HG03139 (cell line): ENCODE data around the gene SPRN.
"Not testable (repeated sequence)": the region's sequence is repeated elsewhere in the genome, so short reads cannot be mapped to it uniquely, and the experiment has no call there.

Source experiments
- ATAC-seq: cut with Tn5 transposase; IDR thresholded peaks from one replicate; pipeline ENCODE4 v1.9.1; 2021; ENCODE audit not compliant: unreplicated experiment

Gene SPRN

DNA sequence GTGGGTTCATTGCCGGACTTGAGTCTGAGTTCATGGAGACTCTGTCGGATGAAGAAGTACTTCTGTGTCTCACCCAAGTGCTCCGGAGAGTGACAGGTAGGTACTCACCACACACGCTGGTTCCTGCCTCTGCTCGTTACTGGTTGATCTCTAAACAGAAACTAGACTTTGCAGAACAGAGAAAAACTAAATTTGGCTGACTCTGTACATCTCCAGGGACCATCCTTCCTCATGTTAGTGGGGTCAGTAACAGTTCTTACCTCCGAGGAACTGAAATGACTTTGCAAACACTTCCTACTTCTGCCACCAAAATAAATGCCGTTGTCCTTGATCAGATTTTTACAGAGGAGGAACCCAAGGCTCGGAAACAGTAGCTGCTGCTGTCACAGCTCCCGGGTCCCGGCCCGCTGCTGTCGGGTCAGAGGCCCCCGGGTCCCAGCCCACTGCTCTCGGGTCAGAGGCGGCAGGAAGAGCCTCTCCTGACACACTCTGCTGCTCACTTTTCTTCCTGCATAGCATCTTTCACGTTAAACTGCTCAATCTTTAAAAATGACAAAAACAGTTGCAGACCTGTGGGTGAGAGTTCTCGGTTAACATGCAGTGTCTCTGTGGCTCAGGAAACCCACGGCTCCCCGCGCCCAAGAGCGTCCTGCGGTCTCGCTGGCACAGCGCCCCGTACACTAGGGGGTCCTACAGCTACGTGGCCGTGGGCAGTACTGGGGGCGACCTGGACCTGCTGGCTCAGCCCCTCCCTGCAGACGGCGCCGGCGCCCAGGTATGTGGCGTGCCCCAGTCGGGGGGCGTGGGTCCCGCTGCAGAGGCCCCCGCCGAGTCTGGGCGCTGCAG is 35.2 kb downstream of the SPRN start:
- peak; percentile 74 for ATAC-seq

GRCh38 chr10:133388236-133388972 is 36.0 kb downstream of the SPRN start:
- no peak for ATAC-seq

GRCh38 chr10:133386951-133387350 is 37.5 kb downstream of the SPRN start:
- not testable (repeated sequence) for ATAC-seq

GRCh38 chr10:133385214-133385613 is 39.2 kb downstream of the SPRN start:
- no peak for ATAC-seq

DNA sequence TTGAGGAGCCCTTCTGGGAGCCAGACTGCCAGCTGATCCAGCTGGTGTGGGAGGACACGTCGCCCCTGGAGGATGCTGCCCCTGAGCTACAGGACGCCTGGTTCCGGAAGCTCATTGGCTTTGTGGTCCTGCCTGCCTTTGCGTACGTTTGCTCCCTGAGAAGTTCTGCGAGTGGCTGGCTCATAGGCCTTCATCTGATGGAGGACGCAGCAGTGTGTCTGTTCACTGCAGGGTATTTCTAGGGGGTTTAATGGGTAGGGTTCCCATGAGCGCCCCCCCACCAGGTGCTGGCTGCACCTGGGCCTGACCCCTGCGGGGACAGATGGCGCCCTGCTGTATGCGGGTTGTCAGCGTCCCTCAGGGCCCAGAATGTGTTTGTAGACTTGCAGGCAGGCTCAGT is 40.4 kb downstream of the SPRN start:
- ATAC-seq: no peak

- ATAC-seq: no peak
These were observed 40.9 kb downstream of the SPRN start for GRCh38 chr10:133383551-133383950.

- no peak for ATAC-seq
These were observed 43.4 kb downstream of the SPRN start for GRCh38 chr10:133381036-133381435.

DNA sequence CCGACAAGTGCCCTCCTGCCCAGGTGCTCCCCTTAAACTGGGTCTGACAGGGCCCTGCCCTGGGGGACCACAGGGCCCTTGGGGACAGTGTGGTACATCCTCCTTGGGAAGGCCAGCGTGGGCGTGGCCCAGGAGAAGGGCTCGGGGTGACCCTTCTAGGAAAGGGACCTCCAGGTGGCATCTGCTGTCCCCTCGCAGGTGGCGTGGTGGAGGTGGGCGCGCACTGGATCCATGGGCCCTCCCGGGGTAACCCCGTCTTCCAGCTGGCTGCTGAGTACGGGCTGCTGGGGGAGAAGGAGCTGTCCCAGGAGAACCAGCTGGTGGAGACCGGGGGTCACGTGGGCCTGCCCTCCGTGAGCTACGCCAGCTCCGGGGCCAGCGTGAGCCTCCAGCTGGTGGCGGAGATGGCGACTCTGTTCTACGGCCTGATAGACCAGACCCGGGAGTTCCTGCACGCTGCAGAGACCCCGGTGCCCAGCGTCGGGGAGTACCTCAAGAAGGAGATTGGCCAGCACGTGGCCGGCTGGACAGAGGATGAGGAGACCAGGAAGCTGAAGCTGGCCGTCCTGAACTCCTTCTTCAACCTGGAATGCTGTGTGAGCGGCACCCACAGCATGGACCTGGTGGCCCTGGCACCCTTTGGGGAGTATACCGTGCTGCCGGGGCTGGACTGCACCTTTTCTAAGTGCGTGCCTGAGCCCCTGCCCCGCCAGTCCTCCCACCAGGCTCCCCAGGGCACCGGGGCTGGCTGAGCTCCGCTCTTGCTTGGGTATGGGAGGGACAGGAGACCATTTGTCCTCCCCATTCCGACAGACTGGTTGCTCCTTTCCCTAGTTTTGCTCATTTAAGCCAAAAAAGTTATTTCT is 44.4 kb downstream of the SPRN start:
- ATAC-seq: no peak

DNA sequence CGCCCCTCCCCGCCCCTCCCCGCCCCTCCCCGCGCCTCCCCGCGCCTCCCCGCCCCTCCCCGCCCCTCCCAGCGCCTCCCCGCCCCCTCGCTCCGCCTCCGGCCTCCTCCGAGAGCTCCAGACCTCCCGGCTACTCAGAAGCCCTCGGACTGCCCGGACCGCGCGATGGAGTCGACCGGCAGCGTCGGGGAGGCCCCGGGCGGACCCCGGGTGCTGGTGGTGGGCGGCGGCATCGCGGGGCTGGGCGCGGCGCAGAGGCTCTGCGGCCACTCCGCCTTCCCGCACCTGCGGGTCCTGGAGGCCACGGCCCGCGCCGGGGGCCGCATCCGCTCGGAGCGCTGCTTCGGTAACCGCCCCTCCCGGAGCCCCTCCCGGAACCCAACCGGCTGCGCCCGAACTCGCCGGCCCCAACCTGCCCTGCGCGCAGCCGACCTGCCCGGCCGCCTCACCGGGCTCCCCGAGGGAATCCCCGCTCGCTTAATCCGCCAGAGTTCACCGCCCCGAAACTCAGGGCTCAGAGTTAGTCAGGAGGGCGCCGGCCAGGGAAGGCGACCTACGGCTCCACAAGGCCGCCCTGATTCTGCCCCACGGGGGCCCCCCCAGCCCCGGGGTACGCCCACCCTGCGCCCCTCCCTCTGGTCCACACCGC is 45.1 kb downstream of the SPRN start, which contains the start of gene PAOX:
TSS of gene PAOX (plus strand) at position 111 of the 649 bp plus-strand sequence. CDS start at position 166, 55 bp downstream.
- peak; percentile 43 for ATAC-seq

- ATAC-seq: peak; percentile 30
These were observed 46.0 kb downstream of the SPRN start for GRCh38 chr10:133378251-133379096.

DNA sequence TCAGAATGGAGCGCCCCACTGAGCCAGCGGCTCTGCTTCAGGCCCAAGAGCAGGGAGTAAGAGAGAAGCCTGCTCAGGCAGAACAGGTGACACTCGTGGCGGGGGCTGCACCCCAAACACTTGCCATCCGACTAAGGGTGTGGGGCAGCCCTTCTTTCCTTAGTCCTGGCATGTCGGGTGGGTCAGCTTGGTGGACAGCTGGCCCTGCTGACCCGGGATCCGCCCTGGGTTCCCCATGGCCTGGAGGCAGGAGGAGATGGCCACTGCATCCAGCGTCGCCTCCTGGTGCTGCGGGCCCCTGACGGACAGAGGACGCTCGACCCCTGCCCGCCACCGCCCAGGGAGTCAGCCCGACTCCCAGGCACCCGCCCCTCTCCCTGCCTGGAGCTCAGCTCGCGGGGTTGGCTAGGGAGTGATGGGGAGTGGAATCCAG is 46.6 kb downstream of the SPRN start:
- no peak for ATAC-seq

DNA sequence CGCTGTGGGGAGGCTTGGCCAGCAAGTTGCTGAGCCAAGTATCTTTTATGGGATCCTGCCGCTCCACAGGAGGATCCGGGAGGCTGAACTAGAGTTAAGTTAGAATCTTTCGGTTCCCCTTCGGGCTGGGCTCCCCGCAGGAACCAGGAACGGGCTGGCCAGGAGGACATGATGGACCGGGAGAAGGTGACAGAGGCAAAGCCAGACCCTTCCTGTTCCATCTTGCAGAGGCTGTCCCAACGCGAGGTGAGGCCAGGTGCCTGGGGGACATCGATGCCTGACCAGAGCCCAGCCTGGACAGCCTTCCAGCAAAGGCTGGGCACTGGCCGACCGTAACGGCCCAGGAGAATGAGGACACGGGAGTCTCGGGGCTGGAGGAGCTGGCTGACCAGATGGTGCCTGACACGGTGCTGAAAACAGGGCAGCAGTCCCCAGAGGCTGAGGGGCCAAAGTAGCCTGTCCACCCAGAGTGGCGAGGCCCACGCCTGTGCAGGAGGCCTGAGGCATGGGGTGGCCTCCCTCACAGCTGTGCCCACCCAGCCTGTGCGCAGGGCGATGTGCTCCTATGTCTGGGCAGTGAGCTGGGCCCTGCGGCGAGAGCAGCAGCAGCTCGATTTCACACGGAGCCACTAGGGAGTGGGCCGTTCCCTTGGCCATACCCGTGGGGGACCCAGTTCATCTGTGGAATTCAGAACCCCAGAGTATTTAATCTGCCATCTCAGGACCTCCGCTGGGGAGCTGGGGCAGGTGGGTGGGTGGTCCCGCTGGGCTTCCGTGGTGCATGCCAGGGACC is 47.2 kb downstream of the SPRN start:
- ATAC-seq: no peak

DNA sequence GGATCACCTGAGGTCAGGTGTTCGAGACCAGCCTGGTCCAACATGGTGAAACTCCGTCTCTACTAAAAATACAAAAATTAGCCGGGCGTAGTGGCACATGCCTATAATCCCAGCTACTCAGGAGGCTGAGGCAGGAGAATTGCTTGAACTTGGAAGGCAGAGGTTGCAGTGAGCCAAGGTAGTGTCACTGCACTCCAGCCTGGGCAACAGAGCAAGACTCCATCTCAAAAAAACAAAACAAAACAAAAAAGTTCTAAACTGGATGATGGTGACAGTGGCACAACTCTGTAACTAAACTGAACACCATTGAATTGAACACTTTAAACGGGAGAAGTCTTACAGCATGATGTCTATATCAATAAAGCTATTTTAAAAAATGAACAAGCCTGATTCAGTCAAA is 48.2 kb downstream of the SPRN start:
- ATAC-seq: not testable (repeated sequence)

GRCh38 chr10:133375357-133376115 is 48.9 kb downstream of the SPRN start:
- ATAC-seq: no peak

DNA sequence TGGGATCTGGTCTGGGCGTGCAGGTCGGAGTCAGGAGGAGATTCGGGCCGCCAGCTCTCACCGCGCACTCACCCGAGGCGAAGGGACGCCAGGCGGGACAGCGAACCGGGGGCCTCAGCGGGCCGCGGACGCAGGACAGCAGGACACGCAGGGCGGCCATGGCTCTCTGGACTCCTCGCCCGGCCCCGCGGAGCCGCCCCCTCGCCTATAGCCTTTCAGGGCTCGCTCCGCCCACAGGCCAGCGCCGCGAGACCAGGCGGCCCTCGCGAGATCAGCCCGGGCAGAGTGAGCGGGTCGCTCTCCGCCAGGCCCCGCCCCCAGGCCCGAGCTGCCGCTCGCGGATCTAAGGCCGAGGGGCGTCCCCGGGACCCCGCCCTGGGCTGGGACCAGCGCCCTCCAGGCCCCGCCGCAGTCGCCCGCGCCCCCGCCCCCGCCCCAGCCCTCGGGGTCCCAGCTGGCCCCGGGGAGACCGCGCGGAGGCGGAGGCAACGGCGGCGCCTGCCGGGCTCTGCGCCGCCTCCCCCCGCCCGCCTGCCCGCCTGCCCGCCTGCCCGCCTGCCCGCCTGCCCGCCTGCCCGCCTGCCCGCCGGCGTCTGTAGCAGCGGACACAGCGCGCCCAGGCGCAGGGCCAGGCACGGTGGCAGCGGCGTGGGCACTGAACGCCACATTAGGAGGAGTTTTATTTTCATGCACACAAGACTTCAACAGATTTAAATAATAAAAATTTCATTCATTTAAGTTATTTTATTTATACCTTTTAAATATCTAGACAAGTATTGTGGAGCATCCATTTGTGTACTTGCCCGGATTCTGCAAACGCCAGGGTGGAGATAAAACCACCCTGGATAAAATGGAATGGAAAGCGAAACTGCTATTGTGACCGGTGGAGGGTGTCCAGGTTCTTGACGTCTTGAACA is 51.0 kb downstream of the SPRN start, which contains the start of gene ECHS1:
TSS of gene ECHS1 (minus strand) at position 181 of the 917 bp plus-strand sequence. CDS start at position 160, 21 bp downstream.
- peak; percentile 92 for ATAC-seq

DNA sequence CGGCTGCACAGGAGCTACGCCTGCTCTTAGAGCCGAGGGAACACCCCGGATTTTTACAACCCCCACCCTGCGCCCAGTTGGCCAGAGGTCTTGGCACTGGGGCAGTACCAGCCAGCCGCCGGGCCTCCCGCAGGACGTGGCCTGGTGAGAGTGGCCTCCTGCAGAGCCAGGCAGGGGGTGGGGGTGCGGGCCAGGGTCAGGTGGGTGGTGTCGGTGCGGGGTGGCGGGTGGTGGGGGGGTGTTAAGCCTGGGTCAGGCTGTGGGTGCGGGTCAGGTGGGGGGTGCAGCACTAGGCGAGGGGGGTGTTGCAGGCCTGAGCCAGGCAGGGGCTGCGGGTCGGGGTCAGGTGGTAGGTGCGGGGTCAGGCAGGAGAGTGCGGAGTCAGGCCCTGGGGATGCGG is 51.9 kb downstream of the SPRN start:
- no peak for ATAC-seq
